ENCODE measurements around the gene SGO2. TPM values are rescaled to one million over a fixed set of nuclear protein-coding genes. Genes with fewer than 3 reads are reported as not detected.

Gene SGO2
- total and polyA plus RNA-seq, 2 of the 13 experiments (the other 11 are each of a cell fraction or from before 2014, with no cell fraction given), result 5.1 to 16.2 TPM

DNA sequence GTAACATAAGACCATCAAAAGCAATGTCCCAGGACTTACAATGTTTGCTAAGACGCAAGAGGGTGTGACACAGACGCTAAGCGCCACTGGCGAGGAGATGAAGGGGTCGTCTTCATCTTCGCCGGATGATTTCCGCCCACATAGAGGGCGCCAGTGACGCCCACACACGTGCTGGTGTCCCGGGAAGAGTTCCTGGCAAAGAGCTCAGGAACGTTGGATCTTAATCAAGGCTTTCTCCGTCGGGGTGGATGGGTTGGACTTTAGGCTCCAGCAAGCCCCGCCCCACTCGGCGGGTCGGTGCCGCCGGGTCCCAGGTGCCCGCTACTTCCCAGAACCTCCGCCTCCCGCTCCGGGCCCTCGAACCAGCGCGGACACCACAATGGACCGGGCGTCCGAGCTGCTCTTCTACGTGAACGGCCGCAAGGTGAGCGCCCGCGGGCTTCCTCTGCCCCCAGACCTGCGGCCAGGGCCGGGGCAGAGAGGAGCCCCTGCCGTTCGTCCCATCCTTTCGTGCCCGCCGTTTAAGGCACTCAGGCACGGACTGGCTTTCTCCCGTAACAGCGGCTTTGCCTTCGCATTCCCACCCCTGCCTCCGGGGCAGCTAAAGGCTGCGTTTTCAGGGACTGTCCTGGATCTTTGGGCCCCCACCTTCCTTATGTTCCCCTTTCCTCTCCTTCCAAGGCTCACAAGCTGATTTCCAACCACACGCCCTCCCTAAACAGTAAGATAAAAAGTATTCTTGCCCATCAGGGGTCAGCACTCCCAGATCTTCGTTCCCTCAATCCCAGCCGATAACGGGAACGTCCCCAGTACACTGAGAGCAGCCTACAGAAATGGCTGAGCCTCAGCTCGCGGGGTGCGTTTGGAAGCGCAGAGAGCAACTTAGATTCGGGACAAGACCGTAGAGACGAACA is 60.0 kb downstream of the SGO2 start, which contains the start of gene AOX1 (continued):
- TF ChIP-seq GFI1 (CRISPR knock-in tag; IDR thresholded peaks at IDR 0.05; ENCODE audit: borderline replicate concordance), result no peak; the same call in 1 of the 2 replicates
- no peak; the same call in 1 of the 2 replicates for TF ChIP-seq ZNF776 (CRISPR knock-in tag; IDR thresholded peaks at IDR 0.05)
- no peak for TF ChIP-seq ZNF468 (CRISPR knock-in tag; IDR thresholded peaks at IDR 0.05)
- peak; percentile 82 for TF ChIP-seq HOXA3 (CRISPR knock-in tag; IDR thresholded peaks at IDR 0.05)
- TF ChIP-seq PAF1 (CRISPR knock-in tag; IDR thresholded peaks at IDR 0.05), result no peak
- TF ChIP-seq, protein P1, sequence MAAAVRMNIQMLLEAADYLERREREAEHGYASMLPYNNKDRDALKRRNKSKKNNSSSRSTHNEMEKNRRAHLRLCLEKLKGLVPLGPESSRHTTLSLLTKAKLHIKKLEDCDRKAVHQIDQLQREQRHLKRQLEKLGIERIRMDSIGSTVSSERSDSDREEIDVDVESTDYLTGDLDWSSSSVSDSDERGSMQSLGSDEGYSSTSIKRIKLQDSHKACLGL (CRISPR knock-in tag; IDR thresholded peaks at IDR 0.05), result peak; percentile 49; the same call in 1 of the 2 replicates
- TF ChIP-seq, protein P2, sequence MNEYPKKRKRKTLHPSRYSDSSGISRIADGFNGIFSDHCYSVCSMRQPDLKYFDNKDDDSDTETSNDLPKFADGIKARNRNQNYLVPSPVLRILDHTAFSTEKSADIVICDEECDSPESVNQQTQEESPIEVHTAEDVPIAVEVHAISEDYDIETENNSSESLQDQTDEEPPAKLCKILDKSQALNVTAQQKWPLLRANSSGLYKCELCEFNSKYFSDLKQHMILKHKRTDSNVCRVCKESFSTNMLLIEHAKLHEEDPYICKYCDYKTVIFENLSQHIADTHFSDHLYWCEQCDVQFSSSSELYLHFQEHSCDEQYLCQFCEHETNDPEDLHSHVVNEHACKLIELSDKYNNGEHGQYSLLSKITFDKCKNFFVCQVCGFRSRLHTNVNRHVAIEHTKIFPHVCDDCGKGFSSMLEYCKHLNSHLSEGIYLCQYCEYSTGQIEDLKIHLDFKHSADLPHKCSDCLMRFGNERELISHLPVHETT (CRISPR knock-in tag; conservative IDR thresholded peaks at IDR 0.05), result 0 out of 2 replicates have a peak, but pooled peaks have one; percentile 68
- TF ChIP-seq ZNF530 (CRISPR knock-in tag; IDR thresholded peaks at IDR 0.05; ENCODE audit: low read depth), result no peak
- TF ChIP-seq KDM4B (CRISPR knock-in tag; IDR thresholded peaks at IDR 0.05), result peak; percentile 48; the same call in 1 of the 2 replicates
- TF ChIP-seq, protein P3, sequence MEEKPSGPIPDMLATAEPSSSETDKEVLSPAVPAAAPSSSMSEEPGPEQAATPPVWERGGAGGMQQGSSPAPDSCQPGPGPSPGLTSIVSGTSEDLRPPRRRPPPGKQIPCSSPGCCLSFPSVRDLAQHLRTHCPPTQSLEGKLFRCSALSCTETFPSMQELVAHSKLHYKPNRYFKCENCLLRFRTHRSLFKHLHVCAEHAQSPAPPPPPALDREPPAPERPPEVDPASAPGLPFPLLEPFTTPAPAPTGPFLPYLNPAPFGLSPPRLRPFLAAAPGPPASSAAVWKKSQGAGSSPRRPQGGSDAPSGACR (CRISPR knock-in tag; IDR thresholded peaks at IDR 0.05), result no peak
- no peak for TF ChIP-seq KLF9 (CRISPR knock-in tag; IDR thresholded peaks at IDR 0.05; ENCODE audit: low read depth)
- TF ChIP-seq THYN1 (CRISPR knock-in tag; IDR thresholded peaks at IDR 0.05; ENCODE audit: borderline replicate concordance, low read depth), result no peak
- no peak; the same call in 1 of the 2 replicates for TF ChIP-seq MYNN (CRISPR knock-in tag; IDR thresholded peaks at IDR 0.05; ENCODE audit: low read depth)
- TF ChIP-seq ZNF747 (CRISPR knock-in tag; IDR thresholded peaks at IDR 0.05; ENCODE audit: borderline replicate concordance), result no peak
- TF ChIP-seq ZMYM4 (CRISPR knock-in tag; IDR thresholded peaks at IDR 0.05), result peak; percentile 79
- TF ChIP-seq ZNF33B (CRISPR knock-in tag; IDR thresholded peaks at IDR 0.05), result no peak
- TF ChIP-seq, protein P4, sequence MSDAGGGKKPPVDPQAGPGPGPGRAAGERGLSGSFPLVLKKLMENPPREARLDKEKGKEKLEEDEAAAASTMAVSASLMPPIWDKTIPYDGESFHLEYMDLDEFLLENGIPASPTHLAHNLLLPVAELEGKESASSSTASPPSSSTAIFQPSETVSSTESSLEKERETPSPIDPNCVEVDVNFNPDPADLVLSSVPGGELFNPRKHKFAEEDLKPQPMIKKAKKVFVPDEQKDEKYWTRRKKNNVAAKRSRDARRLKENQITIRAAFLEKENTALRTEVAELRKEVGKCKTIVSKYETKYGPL (CRISPR knock-in tag; IDR thresholded peaks at IDR 0.05), result no peak
- peak; percentile 26; the same call in 1 of the 2 replicates for TF ChIP-seq ZNF329 (CRISPR knock-in tag; IDR thresholded peaks at IDR 0.05; ENCODE audit: low read depth)
- no peak for TF ChIP-seq ZBTB8A (CRISPR knock-in tag; IDR thresholded peaks at IDR 0.05; ENCODE audit: borderline replicate concordance, low read depth)
- TF ChIP-seq, protein P5, sequence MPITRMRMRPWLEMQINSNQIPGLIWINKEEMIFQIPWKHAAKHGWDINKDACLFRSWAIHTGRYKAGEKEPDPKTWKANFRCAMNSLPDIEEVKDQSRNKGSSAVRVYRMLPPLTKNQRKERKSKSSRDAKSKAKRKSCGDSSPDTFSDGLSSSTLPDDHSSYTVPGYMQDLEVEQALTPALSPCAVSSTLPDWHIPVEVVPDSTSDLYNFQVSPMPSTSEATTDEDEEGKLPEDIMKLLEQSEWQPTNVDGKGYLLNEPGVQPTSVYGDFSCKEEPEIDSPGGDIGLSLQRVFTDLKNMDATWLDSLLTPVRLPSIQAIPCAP (CRISPR knock-in tag; IDR thresholded peaks at IDR 0.05; ENCODE audit: low read depth), result no peak
- TF ChIP-seq YY1 (IDR thresholded peaks at IDR 0.05; ENCODE audit: insufficient read depth, insufficient replicate concordance, low read depth, low read length), result peak; percentile 11
- TF ChIP-seq HHEX (CRISPR knock-in tag; IDR thresholded peaks at IDR 0.05), result no peak
- TF ChIP-seq ZNF615 (CRISPR knock-in tag; IDR thresholded peaks at IDR 0.05; ENCODE audit: borderline replicate concordance), result no peak
- no peak for TF ChIP-seq HNRNPK (IDR thresholded peaks at IDR 0.05; ENCODE audit: low read depth, low read length, poor library complexity, severe bottlenecking)
- peak; percentile 71; the same call in 1 of the 2 replicates for TF ChIP-seq ZC3H13 (CRISPR knock-in tag; IDR thresholded peaks at IDR 0.05)
- TF ChIP-seq HES4 (CRISPR knock-in tag; IDR thresholded peaks at IDR 0.05; ENCODE audit: borderline replicate concordance), result peak; percentile 65; the same call in 1 of the 2 replicates

Data from HepG2 (cell line).